ENCODE measurements around the gene PRELID3B. TPM values are rescaled to one million over a fixed set of nuclear protein-coding genes. Genes with fewer than 3 reads are reported as not detected.

PRELID3B gene
- total and polyA plus RNA-seq, 2 of the 8 experiments (the other 6 are each of a cell fraction or from before 2014, with no cell fraction given), result 8.1 to 50.5 TPM

- no peak overlapping the region for H4K5ac ChIP-seq (ENCODE audit: insufficient read length, low read depth, low read length)
- FAIRE-seq, result no peak
- no peak overlapping the region for H3K14ac ChIP-seq (ENCODE audit: insufficient read length)
- H3K4ac ChIP-seq (replicated peaks; ENCODE audit: insufficient read length, low read depth, low read length), result no peak overlapping the region
- H3K56ac ChIP-seq (replicated peaks; ENCODE audit: insufficient read length, low read depth, low read length), result no peak overlapping the region
- H3K9me3 ChIP-seq (ENCODE audit: insufficient read depth in 2 of 2, low read depth in 1 of 2, low read length in 1 of 2), result no peaks in the 10 kb centered on the region
- H2BK15ac ChIP-seq (ENCODE audit: low read length), result no peak overlapping the region
- H3K27me3 ChIP-seq (replicated peaks in 1 of 4; ENCODE audit: control insufficient read depth in 3 of 4, extremely low read depth in 1 of 4, insufficient read depth in 3 of 4, low read length in 3 of 4), result peaks cover 0 to 9% (median 4%) of the 10 kb centered on the region in 4 experiments; a peak in 3 of 7 replicates
- no peak overlapping the region for H4K91ac ChIP-seq (replicated peaks; ENCODE audit: insufficient read length, low read length)
- H3K23me2 ChIP-seq (ENCODE audit: low read depth, low read length), result peaks cover 6% of the 10 kb centered on the region
- H2BK12ac ChIP-seq (ENCODE audit: low read depth, low read length), result no peak overlapping the region
- H3K18ac ChIP-seq (ENCODE audit: extremely low read depth, low read length), result no peak overlapping the region
- TF ChIP-seq, protein P1, sequence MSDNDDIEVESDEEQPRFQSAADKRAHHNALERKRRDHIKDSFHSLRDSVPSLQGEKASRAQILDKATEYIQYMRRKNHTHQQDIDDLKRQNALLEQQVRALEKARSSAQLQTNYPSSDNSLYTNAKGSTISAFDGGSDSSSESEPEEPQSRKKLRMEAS (IDR thresholded peaks at IDR 0.05), result no peak
- no peak for TF ChIP-seq SAP30 (IDR thresholded peaks at IDR 0.05; ENCODE audit: insufficient read depth, insufficient replicate concordance, low read length)
- no peak for TF ChIP-seq SRF (IDR thresholded peaks at IDR 0.05; ENCODE audit: low read depth, low read length)
- TF ChIP-seq CBX8 (IDR thresholded peaks at IDR 0.05; ENCODE audit: borderline replicate concordance, low read depth, low read length), result no peak
- TF ChIP-seq SIN3A (conservative IDR thresholded peaks at IDR 0.05 in 1 of 2, IDR thresholded peaks at IDR 0.05 in 1 of 2; ENCODE audit: low read depth in 1 of 2, low read length in 2 of 2), result no peak
- no peak for TF ChIP-seq SP2 (IDR thresholded peaks at IDR 0.05; ENCODE audit: low read length)
- no peak for TF ChIP-seq ASH2L (IDR thresholded peaks at IDR 0.05; ENCODE audit: low read length)
- TF ChIP-seq POU5F1 (IDR thresholded peaks at IDR 0.05; ENCODE audit: low read depth, low read length), result no peak
- TF ChIP-seq JUN (IDR thresholded peaks at IDR 0.05; ENCODE audit: low read depth, low read length), result no peak
- no peak for TF ChIP-seq CHD1 (IDR thresholded peaks at IDR 0.05; ENCODE audit: low read depth, low read length)
- no peak for TF ChIP-seq MAFK (IDR thresholded peaks at IDR 0.05; ENCODE audit: low read depth, low read length)
- no peak for TF ChIP-seq RAD21 (IDR thresholded peaks at IDR 0.05 in 1 of 2, conservative IDR thresholded peaks at IDR 0.05 in 1 of 2; ENCODE audit: low read depth in 2 of 2, low read length in 2 of 2)
- no peak overlapping the region for H3K9ac ChIP-seq (replicated peaks in 1 of 4; ENCODE audit: extremely low read depth in 1 of 4, low read depth in 3 of 4, low read length in 3 of 4)
- H2AFZ ChIP-seq (ENCODE audit: low read length), result no peak overlapping the region
- H2BK20ac ChIP-seq (ENCODE audit: low read length), result no peak overlapping the region
- ChIA-PET POLR2A (ENCODE audit: partially characterized antibody) (no interaction called here), CTCF (ENCODE audit: partially characterized antibody) (no interaction called here)
- no peak overlapping the region for H3K27ac ChIP-seq (ENCODE audit: low read depth, low read length)
- WGBS, 2 experiments (ENCODE audit: extremely low coverage in 1 of 2, insufficient coverage in 1 of 2, insufficient read length in 1 of 2, insufficient replicate concordance in 2 of 2, low coverage in 1 of 2, low lambda C conversion rate in 2 of 2, missing lambda C conversion rate in 1 of 2), result 96% methylated on average over 8 of the region's 8 CpGs; no CpG with 5 or more reads in 1 of the 2 experiments
- peaks cover 9 to 13% of the 10 kb centered on the region in 2 experiments for H4K20me1 ChIP-seq (replicated peaks in 1 of 2; ENCODE audit: control insufficient read depth in 1 of 2, insufficient read depth in 2 of 2, low read length in 2 of 2)
- peaks cover 6 to 13% of the 10 kb centered on the region in 2 experiments; a peak in 3 of 4 replicates for H3K79me2 ChIP-seq (ENCODE audit: control insufficient read depth in 1 of 2, insufficient read depth in 2 of 2, low read length in 2 of 2)
- no peak for DNase-seq (ENCODE audit: low read depth in 1 of 2, low spot score in 2 of 2)
- no peak overlapping the region for H2BK5ac ChIP-seq (ENCODE audit: low read depth, low read length)
- peaks cover 0 to 6% (median 2%) of the 10 kb centered on the region in 4 experiments; a peak in 4 of 7 replicates for H3K4me1 ChIP-seq (replicated peaks in 1 of 4; ENCODE audit: control insufficient read depth in 3 of 4, insufficient read depth in 4 of 4, low read length in 3 of 4)
- no peak overlapping the region for H3K4me2 ChIP-seq (ENCODE audit: insufficient read depth in 1 of 2, low read depth in 2 of 2, low read length in 2 of 2)
- no peak overlapping the region for H2BK120ac ChIP-seq (replicated peaks; ENCODE audit: low read depth, low read length)
- no peak overlapping the region for H4K8ac ChIP-seq (ENCODE audit: extremely low read depth, insufficient read depth, low read length)
- H3K36me3 ChIP-seq (ENCODE audit: control insufficient read depth in 2 of 4, insufficient read depth in 4 of 4, low read length in 3 of 4), result peaks cover 2 to 46% (median 15%) of the 10 kb centered on the region in 4 experiments; a peak in 6 of 8 replicates
- no peak overlapping the region for H2AK5ac ChIP-seq (ENCODE audit: low read depth, low read length)
- no peak overlapping the region for H3K4me3 ChIP-seq (ENCODE audit: extremely low read depth in 1 of 4, insufficient read depth in 2 of 4, low read depth in 3 of 4, low read length in 4 of 4)
- H3K23ac ChIP-seq (ENCODE audit: insufficient read length), result no peak overlapping the region
- H3K79me1 ChIP-seq (ENCODE audit: low read depth, low read length), result peaks cover 5% of the 10 kb centered on the region
Observed at GRCh38 chr20:59027741-59028320, 14.8 kb downstream of the PRELID3B start.
